Mesothelial cell of epicardium (in vitro differentiated cells): ENCODE results near the gene LIPM. TPM values are rescaled to one million over a fixed set of nuclear protein-coding genes. Genes with fewer than 3 reads are reported as not detected.

Experiments used
- DNase-seq, 2 experiments: peaks; one replicate each; pipeline ENCODE4 v3.0.0; 2021; ENCODE audit warnings: low spot score in 2 of 2; ENCODE audit not compliant: unreplicated experiment in 2 of 2
- H3K27ac Mint-ChIP-seq: 2 replicates; pipeline ENCODE4 v1.8.0; 2021; ENCODE audit warnings: mixed read lengths
- H3K27me3 Mint-ChIP-seq: 2 replicates; pipeline ENCODE4 v1.8.0; 2021; ENCODE audit warnings: low read depth, mixed read lengths
- H3K36me3 Mint-ChIP-seq: 2 replicates; pipeline ENCODE4 v1.8.0; 2021; ENCODE audit warnings: mixed read lengths
- H3K4me1 Mint-ChIP-seq: 2 replicates; pipeline ENCODE4 v1.8.0; 2021; ENCODE audit warnings: mixed read lengths
- H3K4me3 Mint-ChIP-seq: 2 replicates; pipeline ENCODE4 v1.8.0; 2021; ENCODE audit warnings: mild to moderate bottlenecking, moderate library complexity, mixed read lengths
- H3K9me3 Mint-ChIP-seq: 2 replicates; pipeline ENCODE4 v1.8.0; 2021; ENCODE audit warnings: mixed read lengths
- total RNA-seq: library from RNA; stranded (reverse); gene quantifications from 3 replicates; pipeline ENCODE4 v1.2.1, GENCODE V29; 2021
- TF ChIP-seq, protein P1 (sequence below): fragments of 200-600 bp; sonication (generic); IDR thresholded peaks from one replicate; pipeline ENCODE4 v1.5.0; 2021; ENCODE audit warnings: antibody characterized with exemption; ENCODE audit not compliant: unreplicated experiment

Gene LIPM
- total RNA-seq = not detected in 3 replicates

DNA sequence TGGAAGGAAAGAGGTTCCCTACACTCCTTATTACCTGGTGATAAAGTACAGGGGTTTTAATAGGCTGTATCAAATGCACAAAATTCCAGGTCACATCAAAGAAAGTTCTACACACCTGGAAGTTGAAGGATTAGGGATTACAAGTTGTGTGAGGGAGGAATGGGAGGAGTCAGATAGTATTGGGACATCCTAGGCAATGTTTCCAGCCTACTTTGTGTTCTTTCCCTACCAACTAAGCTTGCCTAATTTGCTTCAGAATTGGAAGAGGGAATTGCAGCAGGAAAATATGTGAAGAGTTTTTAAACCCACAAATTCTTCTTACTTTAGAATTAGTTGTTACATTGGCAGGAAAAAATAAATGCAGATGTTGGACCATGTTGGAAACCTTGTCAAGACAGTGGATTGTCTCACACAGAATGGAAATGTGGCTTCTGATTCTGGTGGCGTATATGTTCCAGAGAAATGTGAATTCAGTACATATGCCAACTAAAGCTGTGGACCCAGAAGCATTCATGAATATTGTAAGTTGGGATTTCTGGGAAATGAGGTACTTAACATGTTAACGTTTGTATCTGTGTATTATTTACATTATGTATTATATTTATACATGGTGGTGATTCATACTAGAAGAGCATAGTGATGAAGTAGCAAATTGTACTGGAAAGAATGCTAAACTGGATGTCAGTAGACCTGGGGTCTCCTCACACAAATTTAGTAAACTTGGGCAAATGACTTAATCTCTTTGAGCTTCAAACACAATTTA, at the start of gene LIPM:
Gene LIPM, plus strand, starts transcription at position 208 of the 763 bp plus-strand sequence. Its CDS starts 167 bp downstream, at position 375.
- peaks cover 6% of the 10 kb centered on the region for H3K27me3 Mint-ChIP-seq
- H3K4me3 Mint-ChIP-seq = no peak within 1 kb of the TSS
- H3K4me1 Mint-ChIP-seq = peaks cover 3% of the 10 kb centered on the region
- H3K36me3 Mint-ChIP-seq = no peaks in the 10 kb centered on the region
- H3K27ac Mint-ChIP-seq = no peak within 1 kb of the TSS
- no peak for DNase-seq
- no peaks in the 10 kb centered on the region for H3K9me3 Mint-ChIP-seq
- TF ChIP-seq, protein P1, sequence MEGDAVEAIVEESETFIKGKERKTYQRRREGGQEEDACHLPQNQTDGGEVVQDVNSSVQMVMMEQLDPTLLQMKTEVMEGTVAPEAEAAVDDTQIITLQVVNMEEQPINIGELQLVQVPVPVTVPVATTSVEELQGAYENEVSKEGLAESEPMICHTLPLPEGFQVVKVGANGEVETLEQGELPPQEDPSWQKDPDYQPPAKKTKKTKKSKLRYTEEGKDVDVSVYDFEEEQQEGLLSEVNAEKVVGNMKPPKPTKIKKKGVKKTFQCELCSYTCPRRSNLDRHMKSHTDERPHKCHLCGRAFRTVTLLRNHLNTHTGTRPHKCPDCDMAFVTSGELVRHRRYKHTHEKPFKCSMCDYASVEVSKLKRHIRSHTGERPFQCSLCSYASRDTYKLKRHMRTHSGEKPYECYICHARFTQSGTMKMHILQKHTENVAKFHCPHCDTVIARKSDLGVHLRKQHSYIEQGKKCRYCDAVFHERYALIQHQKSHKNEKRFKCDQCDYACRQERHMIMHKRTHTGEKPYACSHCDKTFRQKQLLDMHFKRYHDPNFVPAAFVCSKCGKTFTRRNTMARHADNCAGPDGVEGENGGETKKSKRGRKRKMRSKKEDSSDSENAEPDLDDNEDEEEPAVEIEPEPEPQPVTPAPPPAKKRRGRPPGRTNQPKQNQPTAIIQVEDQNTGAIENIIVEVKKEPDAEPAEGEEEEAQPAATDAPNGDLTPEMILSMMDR = no peak

DNA sequence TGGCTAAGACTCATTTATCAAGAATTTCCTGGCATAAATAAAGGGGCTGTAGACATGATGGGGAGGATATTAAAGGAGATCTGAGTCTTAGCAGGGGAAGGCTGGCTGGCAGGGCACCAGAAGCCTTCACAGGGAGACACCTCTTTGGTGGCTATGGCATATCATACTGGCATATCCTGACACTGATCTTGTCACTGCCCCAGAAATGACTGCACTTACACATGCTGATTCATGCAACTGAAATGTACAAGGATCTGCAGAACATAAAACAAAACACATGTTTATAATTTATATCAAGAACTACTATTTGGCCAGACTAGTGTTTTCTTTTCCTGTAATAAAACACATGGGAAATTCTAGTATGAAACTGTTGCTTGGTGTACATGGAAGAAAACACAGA, 48.2 kb upstream of the LIPM start:
- H3K9me3 Mint-ChIP-seq = peaks cover 12% of the 10 kb centered on the region
- peaks cover 7% of the 10 kb centered on the region for H3K27me3 Mint-ChIP-seq
- H3K36me3 Mint-ChIP-seq = no peaks in the 10 kb centered on the region
- H3K27ac Mint-ChIP-seq = no peak overlapping the region
- no peak overlapping the region for H3K4me3 Mint-ChIP-seq
- no peak for DNase-seq
- TF ChIP-seq, protein P1 = no peak
- no peaks in the 10 kb centered on the region for H3K4me1 Mint-ChIP-seq

GRCh38 chr10:88755753-88756152, 46.8 kb upstream of the LIPM start:
- TF ChIP-seq, protein P1 = no peak
- Mint-ChIP-seq H3K27ac (no peak overlapping the region), H3K4me1 (no peaks in the 10 kb centered on the region), H3K4me3 (no peak overlapping the region), H3K27me3 (peaks cover 7% of the 10 kb centered on the region), H3K9me3 (no peaks in the 10 kb centered on the region), H3K36me3 (no peaks in the 10 kb centered on the region)
- DNase-seq = no peak

DNA sequence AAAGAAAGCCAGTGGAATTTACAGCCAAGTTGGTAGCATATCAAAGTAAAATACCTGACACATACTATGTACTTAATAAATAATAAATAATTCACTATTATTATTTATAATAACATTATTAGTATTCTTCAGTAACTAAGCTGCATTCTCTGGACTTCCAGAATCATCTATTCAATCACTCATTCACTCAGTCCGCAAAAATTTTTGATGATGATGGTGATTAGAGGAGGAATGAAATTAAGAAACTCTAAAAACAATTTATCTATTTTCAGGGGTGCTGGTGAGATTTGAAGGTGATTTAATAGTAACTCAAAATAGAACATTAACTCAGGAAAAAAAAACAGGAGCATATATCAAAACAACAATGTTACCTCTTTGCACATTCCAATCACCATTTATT, 45.9 kb upstream of the LIPM start:
- Mint-ChIP-seq H3K36me3 (no peaks in the 10 kb centered on the region), H3K4me3 (no peak overlapping the region), H3K27ac (no peak overlapping the region), H3K4me1 (no peaks in the 10 kb centered on the region), H3K27me3 (peaks cover 7% of the 10 kb centered on the region), H3K9me3 (no peaks in the 10 kb centered on the region)
- TF ChIP-seq, protein P1 = no peak
- no peak for DNase-seq

DNA sequence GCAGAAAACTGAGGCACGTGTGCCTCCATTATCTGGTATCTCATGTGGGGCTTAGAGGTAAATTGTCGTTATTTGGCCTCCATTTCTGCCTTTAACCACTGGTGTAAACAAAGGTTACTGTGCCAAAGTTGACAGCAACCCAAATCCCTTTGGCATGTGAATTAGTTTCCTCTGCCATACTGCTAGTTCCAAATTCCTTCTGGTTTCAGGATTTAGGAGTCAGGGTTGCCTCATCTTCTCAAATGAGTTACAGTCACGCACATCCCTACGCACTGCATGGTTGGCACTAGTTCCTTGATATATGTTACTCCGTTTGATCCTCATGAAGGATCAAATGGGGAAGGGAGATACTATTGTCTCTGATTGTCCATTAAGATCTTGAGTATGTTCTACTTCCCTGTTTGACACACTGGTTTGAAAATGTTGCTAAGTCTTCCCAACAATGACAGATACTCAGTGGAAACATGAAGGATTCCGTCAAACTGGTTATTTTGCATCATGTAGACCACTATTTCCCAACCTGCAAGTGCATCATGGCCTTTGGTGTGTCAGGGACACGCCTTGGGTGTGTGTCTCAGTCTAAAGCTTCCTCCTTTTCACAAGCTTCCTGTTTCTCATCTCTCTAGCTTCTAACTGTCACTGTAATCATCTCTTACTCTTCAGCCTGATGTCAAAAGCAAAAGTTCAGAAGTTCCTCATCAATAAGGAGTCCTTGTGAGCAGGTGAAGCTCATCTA, 43.0 kb upstream of the LIPM start, which contains the start of gene LIPN:
Gene LIPN, plus strand, starts transcription at position 655 of the 736 bp plus-strand sequence. CDS start 1,386 bp downstream, outside the sequence.
- DNase-seq = no peak
- H3K27me3 Mint-ChIP-seq = peaks cover 5% of the 10 kb centered on the region
- no peaks in the 10 kb centered on the region for H3K36me3 Mint-ChIP-seq
- H3K4me1 Mint-ChIP-seq = peaks cover 5% of the 10 kb centered on the region
- H3K4me3 Mint-ChIP-seq = no peak within 1 kb of the TSS
- no peak within 1 kb of the TSS for H3K27ac Mint-ChIP-seq
- TF ChIP-seq, protein P1 = no peak
- no peaks in the 10 kb centered on the region for H3K9me3 Mint-ChIP-seq
